UCSD-AML1 (cell line): ENCODE measurements around the gene CDC40.
"Not testable (repeated sequence)": the region's sequence is repeated elsewhere in the genome, so short reads cannot be mapped to it uniquely, and the experiment has no call there.

Source experiments
- DNase-seq: peaks from one replicate; lab custom pipeline; 2025; ENCODE audit not compliant: unreplicated experiment; lab: John Stamatoyannopoulos, UW

The CDC40 gene

DNA sequence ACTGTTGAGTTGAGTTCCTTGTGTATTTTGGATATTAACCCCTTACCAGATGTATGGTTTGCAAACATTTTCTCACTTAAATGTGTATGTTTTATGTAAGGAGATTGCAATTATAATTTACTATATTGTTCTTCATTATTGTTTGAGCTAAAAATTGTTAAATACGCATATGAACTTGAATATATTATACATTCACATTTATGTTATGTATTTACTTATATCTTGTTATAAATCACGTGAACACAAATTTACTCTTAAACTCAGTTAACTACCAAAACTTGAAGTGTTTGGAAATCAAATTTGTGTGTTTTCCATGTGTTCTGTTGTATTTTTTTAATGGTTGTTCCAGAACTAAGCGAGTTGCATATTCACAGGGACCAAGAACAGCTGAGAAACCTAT, 18.3 kb downstream of the CDC40 start:
- DNase-seq, result no peak

DNA sequence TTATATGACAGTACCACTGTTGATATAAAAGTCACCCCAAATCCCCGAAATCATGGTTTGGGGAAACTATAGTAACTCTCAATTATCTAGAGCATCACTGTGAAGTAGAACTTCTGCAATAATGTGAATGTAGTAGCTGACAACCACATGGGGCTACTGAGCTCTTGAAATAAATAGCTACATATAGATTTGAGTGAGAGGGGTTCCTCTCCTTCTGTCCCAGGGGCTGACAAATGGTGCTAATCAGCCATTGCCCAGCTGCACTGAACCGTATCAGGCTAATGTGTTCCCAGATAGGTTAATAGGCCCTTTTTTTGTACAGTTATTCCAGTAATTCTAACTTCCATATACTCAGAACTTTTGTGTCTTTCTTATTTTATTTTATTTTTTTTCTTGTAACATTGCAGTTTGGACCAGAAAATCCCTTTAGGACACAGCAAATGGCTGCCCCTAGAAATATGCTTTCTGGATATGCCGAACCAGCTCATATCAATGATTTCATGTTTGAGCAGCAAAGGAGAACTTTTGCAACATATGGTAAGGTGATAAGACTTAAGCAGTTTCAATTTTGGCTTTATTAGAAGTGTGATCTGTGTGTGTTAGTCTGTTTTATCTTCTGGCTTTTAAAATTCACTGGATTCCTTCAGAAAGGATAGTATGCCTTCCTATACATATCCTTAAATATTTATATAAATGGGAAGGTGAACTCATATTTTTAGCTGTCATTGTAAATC, 21.1 kb downstream of the CDC40 start:
- DNase-seq, result no peak

DNA sequence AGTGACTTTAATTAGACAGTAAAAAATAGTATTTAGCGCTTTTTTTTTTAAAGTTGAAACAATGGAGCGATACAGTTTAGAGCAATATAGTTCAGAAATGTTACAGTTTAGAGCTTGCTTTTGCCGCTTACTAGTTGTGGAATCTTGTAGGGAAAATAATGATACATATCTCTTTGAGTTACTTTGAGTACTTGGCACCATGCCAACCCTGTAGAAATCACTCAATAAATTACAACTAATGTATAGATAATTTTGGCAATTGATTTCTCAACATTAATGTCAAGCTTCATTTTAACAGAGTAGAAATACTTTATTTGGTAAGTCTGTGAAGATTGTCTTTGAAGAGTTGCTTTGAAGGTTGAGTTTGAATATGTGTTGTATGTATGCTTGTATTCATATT, 27.4 kb downstream of the CDC40 start:
- no peak for DNase-seq

DNA sequence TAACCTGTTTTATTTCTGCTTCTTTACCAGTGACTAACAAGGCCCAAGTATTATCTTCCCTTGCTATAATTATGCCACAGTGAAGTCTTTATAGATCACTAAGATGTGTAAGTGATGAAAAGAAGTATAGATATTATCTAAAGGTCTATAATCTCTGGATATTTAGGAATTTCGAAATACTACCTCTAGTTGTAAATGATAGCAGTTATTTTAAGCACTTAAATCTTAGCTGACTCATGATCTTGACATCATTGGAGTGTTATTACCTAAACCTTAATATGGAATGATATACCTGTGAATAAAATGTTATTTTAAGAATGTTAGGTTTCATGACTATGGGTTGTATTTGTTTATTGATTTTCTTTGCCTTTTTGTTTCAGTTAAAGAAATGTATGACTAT, 31.5 kb downstream of the CDC40 start:
- no peak for DNase-seq

GRCh38 chr6:110214338-110214737, 34.1 kb downstream of the CDC40 start:
- no peak for DNase-seq

DNA sequence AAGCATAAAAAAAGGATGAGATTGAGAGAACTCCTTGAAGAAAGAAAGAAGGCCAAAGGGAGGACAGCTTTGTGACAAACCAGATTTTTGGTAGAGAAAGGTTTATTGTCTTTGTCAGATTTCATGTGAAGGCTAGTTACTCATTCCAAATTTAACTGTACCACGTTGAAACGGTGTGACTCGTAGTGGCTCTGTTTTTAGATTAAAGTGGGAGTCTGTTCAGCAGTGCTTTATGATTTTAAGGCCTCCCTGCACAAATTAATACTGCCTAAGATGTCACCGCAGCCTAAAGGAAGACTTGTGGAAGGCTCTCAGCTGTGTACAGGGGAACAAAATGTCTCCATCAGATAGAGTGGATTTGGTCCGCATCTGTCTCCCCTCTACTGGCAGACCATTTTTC, 35.9 kb downstream of the CDC40 start:
- no peak for DNase-seq

DNA sequence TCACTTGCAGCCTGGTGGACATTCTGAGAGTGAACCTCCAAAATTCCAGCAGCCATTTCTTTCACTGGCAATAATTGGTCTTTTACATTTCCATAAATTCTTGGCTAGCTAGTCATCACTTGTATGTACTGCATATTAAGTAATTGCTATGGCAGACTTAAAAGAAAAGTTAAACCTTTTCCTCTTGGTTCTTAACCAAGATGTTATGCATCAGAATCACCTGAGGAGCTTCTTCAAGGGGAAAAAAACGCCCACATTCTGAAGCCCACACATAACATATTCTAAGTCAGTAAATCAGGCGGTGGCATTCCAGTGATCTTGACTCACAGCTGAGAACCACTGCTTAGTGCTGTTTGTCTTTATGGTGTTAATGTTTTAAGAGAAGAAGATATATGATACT, 37.0 kb downstream of the CDC40 start:
- DNase-seq, result no peak

GRCh38 chr6:110221738-110222137, 41.5 kb downstream of the CDC40 start:
- no peak for DNase-seq

GRCh38 chr6:110226261-110226660, 46.0 kb downstream of the CDC40 start:
- DNase-seq, result no peak

GRCh38 chr6:110232450-110232849, 52.2 kb downstream of the CDC40 start:
- no peak for DNase-seq

DNA sequence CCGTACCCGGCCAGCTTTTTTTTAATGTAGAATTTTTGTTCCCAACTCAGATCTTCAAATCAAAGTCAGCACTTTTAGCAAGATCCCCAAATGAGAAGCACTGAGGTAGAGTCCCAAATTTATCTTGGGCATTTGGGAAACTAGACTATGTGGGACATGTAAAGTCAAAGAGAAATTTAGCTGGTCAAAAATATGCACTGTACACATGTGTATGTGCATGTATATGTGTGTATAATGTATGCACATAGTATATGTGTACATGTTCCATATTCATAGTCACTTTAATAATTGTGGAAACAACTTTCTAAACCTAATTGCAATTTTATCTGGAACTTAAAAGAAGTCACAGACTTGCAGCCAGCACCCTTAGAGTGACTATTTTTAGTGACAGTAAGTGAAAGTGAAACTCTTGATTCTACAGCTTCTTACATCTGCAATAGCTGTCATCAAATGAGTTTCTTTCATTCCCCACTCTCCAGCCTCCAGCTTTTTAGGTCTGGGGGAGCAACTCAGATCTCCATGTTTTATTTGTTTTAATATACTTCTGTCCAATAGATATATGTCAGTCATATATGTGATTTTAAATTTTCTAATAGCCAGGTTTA, 53.6 kb downstream of the CDC40 start:
- no peak for DNase-seq

DNA sequence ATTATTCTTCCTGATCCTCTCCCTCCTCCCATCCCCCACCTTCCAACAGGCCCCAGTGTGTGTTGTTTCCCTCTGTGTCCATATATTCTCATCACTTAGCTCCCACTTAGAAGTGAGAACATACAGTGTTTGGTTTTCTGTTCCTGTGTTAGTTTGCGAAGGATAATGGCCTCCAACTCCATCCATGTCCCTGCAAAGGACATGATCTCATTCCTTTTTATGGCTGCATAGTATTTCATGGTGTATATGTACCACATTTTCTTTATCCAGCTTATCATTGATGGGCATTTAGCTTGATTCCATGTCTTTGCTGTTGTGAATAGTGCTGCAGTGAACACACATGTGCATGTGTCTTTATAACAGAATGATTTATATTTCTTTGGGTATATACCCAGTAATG, 55.8 kb downstream of the CDC40 start:
- DNase-seq, result not testable (repeated sequence)

DNA sequence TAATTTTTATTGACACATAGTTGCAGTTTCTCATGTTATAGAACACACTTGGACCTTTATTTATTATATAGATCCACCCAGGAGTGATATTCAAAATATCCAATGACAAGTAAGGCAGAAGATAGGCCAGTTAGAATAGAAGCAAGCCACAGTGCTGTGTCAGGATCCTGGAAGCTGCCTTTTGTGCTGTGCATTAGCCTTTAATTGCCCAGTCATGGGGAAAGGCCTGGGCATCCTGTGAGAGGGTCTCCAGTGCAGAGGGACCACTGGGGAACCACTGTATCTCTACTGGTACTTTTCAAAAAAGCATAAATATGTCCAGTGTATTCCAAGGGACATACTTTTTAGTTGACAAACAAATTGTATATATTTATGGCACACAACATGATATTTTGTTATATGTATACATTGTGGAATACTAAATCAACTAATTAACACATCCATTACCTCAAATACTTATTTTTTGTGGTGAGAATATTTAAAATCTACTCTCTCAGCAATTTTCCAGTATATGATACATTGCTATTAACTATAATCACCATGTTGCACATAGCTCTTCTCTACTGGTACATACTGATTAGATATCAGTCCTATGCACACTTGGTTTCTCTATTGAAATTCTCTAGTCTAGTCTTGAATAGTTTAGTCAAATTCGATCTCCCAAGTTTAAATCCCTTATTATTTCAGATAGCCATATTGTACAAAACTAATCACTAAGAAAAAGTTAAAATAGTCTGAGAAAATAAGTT, 59.5 kb downstream of the CDC40 start:
- DNase-seq, result no peak

- DNase-seq, result not testable (repeated sequence)
Observed at GRCh38 chr6:110244621-110245020, 64.4 kb downstream of the CDC40 start.

DNA sequence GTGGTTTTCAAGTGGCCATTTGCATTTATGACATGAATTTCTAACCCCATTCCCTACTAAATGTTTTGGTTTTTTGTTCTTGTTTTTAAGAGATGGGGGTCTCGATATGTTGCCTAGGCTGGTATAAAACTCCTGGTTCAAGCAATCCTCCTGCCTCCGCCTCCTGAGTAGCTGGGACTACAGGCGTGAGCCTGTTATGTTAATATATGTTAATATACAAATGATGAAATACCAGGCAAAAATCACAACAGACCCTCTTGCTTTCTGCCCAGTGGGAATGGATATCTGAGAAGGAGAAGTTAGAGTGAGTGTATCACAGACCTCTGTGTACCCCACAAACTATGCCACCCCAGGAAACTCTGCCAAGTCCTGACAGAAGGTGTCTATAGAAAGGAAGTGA, 66.2 kb downstream of the CDC40 start:
- no peak for DNase-seq

DNA sequence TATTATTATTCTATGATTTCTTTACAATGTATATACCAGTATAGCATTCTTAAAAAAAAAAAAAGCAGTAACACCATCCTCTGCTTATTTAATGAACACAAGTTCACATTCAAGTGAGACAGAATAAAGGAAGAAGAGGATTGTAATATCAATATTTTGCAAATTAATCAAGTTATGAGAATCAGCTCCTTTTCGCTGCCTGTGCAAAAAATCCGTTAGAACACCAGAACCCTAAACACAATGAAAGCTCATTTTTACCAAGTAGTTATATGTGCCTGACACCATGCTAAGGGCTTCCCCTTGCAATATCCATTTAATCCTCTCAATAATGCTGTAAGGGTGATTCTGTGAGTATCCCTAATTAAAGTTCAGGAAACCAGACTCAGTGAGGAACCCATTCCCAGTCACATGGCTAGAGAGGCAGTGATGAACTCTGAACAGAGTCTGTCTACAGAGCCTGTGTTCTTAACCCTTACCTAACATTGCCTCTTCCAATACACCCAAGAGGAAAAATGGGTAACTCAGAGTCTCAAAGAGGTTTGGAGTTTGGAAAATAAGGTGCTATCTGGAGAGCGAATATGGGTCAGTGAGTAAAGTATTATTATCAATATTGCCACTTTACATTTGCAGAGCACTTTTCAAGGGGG, 66.8 kb downstream of the CDC40 start:
- DNase-seq, result no peak

DNA sequence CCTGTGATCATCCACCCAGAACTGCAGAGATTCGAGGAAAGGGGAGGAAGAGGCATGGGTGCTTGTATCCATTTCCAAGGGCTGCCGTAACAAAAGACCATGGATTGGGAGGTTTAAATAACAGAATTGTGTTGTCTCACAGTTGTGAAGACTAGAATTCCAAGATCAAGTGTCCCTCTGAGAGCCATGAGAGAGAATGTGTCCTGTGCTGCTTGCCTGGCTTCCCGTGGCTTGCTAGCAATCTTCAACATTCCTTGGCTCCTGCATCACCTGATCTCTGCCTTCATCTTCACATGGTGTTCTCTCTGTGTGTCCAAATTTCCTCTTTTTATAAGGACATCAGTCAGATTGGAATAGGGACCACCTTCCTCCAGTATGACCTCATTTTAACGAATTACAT, 69.8 kb downstream of the CDC40 start:
- no peak for DNase-seq

DNA sequence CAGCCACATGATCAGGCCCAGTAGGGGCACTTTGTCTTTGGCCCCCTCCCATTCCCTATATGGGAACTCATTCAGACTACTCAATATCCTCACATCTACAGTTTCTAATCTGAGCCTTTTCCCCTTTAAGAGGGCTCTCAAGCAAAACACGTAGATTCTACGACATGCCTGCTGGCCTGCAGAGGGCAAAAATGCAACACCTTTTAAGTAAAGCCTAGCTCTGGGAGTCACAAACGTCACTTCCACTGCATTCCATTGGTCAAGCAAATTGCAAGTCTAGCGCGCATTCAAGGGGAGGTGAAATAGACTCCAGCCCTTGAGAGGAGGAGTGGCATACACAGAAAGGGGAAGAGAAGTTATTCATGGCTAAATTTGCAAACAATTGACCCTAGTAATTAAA, 70.6 kb downstream of the CDC40 start:
- DNase-seq, result no peak

- peak; percentile 48 for DNase-seq
Observed at GRCh38 chr6:110255211-110255750, 75.1 kb downstream of the CDC40 start.

- no peak for DNase-seq
Observed at GRCh38 chr6:110256366-110256765, 76.1 kb downstream of the CDC40 start.

- no peak for DNase-seq
Observed at GRCh38 chr6:110265273-110265672, 85.0 kb downstream of the CDC40 start.
